Measurements from ENCODE around the gene SPSB2.
A peak's percentile ranks its signal among the peaks of the same experiment; 100 is the strongest.
"Not testable (repeated sequence)": the region's sequence is repeated elsewhere in the genome, so short reads cannot be mapped to it uniquely, and the experiment has no call there.

SPSB2 gene

DNA sequence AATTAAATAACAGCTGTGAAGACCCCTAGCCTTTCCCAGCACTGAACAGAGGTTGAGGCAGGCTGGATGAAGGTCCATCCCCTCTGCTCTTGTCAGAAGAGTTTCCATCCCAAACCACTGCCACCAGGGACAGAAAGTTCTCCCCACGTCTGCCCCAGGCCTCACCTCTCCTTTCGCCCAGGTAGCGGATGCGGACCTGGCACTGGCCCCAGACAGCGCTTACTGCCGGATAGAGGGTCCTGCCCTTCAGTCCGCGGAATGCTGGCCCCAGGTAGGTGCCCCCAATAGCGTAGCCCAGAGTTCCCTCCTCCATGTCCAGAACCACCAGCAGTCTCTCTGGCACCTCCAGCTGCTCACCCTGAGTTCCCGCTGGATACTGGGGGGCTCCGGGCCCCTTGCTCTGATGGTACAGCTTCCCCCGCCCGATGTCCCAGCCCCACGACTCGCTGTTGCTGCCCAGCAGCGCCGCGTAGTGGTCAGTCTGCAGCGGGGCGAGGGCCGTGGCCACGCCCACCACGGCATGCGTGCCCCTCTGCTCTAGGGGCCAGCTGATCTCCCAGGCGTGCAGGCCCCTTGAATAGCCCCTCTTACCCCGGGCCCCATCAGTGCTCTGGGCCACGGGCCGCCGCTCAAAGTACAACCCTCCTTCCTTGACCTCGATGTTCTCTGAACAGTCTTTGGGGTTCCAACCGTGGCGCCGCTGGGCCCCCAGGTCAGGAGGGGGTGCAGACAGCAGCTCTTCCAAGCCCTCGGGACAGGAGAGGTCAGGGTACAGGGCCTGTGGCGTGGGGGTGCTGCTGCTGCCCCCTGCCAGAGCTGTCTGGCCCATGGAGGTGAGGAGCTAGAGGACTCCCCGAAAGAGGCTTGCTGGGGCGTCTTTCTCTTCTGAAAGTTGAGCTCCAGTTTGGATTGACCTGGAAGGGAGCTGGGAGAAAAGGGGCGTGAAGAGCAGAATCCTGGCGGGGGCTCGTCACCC is 742 bp downstream of the SPSB2 start:
- H3K4me2 ChIP-seq: peak overlapping the region; percentile 93
- H3K79me2 ChIP-seq (ENCODE audit: insufficient read depth, low read depth): peaks cover 25% of the 10 kb centered on the region
- H3K36me3 ChIP-seq (ENCODE audit: insufficient read depth): no peaks in the 10 kb centered on the region; the same call in 1 of the 2 replicates
- peaks cover 12% of the 10 kb centered on the region; the same call in 1 of the 2 replicates for H4K20me1 ChIP-seq (ENCODE audit: insufficient read depth)
- no peak overlapping the region for H3K4me3 ChIP-seq (IDR thresholded peaks at IDR 0.05; ENCODE audit: insufficient read depth, low read depth, low read length)
- peak overlapping the region; percentile 56; the same call in 1 of the 2 replicates for H3K9ac ChIP-seq
- no peaks in the 10 kb centered on the region for H3K27me3 ChIP-seq (ENCODE audit: insufficient read depth, low read depth)
- H2AFZ ChIP-seq (ENCODE audit: low read depth): peak overlapping the region; percentile 54; the same call in 1 of the 2 replicates
- TF ChIP-seq CTCF (conservative IDR thresholded peaks at IDR 0.05; ENCODE audit: low read depth, low read length): peak; percentile 75
- H3K27ac ChIP-seq: no peak overlapping the region
- H3K4me1 ChIP-seq (ENCODE audit: low read depth, poor library complexity, severe bottlenecking): peaks cover 46% of the 10 kb centered on the region

GRCh38 chr12:6871052-6871957 is 1.8 kb downstream of the SPSB2 start:
- TF ChIP-seq CTCF (conservative IDR thresholded peaks at IDR 0.05; ENCODE audit: low read depth, low read length): no peak
- no peaks in the 10 kb centered on the region; the same call in 1 of the 2 replicates for H3K36me3 ChIP-seq (ENCODE audit: insufficient read depth)
- H3K9ac ChIP-seq: no peak overlapping the region
- peaks cover 25% of the 10 kb centered on the region for H3K79me2 ChIP-seq (ENCODE audit: insufficient read depth, low read depth)
- H3K27me3 ChIP-seq (ENCODE audit: insufficient read depth, low read depth): no peaks in the 10 kb centered on the region
- peaks cover 12% of the 10 kb centered on the region; the same call in 1 of the 2 replicates for H4K20me1 ChIP-seq (ENCODE audit: insufficient read depth)
- no peak overlapping the region for H3K4me3 ChIP-seq (IDR thresholded peaks at IDR 0.05; ENCODE audit: insufficient read depth, low read depth, low read length)
- no peak overlapping the region for H2AFZ ChIP-seq (ENCODE audit: low read depth)
- peaks cover 53% of the 10 kb centered on the region for H3K4me1 ChIP-seq (ENCODE audit: low read depth, poor library complexity, severe bottlenecking)
- H3K4me2 ChIP-seq: peak overlapping the region; percentile 93; the same call in 1 of the 2 replicates
- no peak overlapping the region for H3K27ac ChIP-seq

DNA sequence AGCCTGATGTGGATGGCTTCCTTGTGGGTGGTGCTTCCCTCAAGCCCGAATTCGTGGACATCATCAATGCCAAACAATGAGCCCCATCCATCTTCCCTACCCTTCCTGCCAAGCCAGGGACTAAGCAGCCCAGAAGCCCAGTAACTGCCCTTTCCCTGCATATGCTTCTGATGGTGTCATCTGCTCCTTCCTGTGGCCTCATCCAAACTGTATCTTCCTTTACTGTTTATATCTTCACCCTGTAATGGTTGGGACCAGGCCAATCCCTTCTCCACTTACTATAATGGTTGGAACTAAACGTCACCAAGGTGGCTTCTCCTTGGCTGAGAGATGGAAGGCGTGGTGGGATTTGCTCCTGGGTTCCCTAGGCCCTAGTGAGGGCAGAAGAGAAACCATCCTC is 2.8 kb downstream of the SPSB2 start:
- H3K9ac ChIP-seq; H3K27ac ChIP-seq; H3K36me3 ChIP-seq (ENCODE audit: insufficient read depth); H3K4me3 ChIP-seq (IDR thresholded peaks at IDR 0.05; ENCODE audit: insufficient read depth, low read depth, low read length); H3K27me3 ChIP-seq (ENCODE audit: insufficient read depth, low read depth); H2AFZ ChIP-seq (ENCODE audit: low read depth): not testable (repeated sequence)
- H3K79me2 ChIP-seq (ENCODE audit: insufficient read depth, low read depth): peaks cover 25% of the 10 kb centered on the region
- peaks cover 53% of the 10 kb centered on the region for H3K4me1 ChIP-seq (ENCODE audit: low read depth, poor library complexity, severe bottlenecking)
- peaks cover 12% of the 10 kb centered on the region; the same call in 1 of the 2 replicates for H4K20me1 ChIP-seq (ENCODE audit: insufficient read depth)
- peak overlapping the region; percentile 3; the same call in 1 of the 2 replicates for H3K4me2 ChIP-seq

DNA sequence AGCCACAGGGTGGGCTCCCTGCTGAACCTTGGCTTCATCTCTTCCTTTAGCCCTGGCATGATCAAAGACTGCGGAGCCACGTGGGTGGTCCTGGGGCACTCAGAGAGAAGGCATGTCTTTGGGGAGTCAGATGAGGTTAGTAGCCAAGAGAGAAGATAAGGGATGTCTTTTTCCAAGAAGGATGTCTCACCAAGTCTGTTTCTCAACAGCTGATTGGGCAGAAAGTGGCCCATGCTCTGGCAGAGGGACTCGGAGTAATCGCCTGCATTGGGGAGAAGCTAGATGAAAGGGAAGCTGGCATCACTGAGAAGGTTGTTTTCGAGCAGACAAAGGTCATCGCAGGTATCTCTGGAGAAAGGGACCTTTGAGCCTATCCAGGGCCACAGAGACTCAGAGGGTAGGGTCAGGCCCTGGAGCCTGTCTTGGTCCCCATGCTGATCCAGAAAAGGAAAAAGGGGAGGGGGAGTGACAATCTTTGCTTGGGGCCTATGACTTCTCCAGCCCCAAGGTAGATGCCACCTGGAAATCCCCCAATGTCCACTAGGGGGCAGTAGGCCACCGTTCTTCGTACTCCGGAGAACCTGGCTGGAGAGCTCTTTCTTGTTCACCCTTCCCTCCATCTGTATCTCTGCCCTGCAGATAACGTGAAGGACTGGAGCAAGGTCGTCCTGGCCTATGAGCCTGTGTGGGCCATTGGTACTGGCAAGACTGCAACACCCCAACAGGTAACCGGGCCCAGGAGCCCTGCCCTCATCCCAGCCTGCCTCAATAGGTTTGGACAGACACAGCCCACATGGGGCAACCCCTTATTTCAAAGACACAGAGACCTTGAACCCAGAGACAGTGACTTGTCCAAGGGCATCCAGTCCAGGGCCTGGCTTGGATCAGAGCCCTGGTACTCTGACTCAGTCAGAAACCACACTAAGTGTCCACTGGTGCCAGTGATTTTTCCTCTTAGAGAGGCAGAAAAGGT is 3.8 kb downstream of the SPSB2 start:
- Histone ChIP-seq H2AFZ (ENCODE audit: low read depth) (no peak overlapping the region), H3K79me2 (ENCODE audit: insufficient read depth, low read depth) (peaks cover 25% of the 10 kb centered on the region)

More for the DNA sequence above, 3.8 kb downstream of the SPSB2 start:
- Histone ChIP-seq H3K4me1 (ENCODE audit: low read depth, poor library complexity, severe bottlenecking) (peaks cover 47% of the 10 kb centered on the region), H3K9ac (peak overlapping the region; percentile 95; the same call in 1 of the 2 replicates), H3K27ac (no peak overlapping the region; the same call in 1 of the 2 replicates), H3K4me3 (IDR thresholded peaks at IDR 0.05; ENCODE audit: insufficient read depth, low read depth, low read length) (no peak overlapping the region), H3K27me3 (ENCODE audit: insufficient read depth, low read depth) (no peaks in the 10 kb centered on the region), H4K20me1 (ENCODE audit: insufficient read depth) (peaks cover 12% of the 10 kb centered on the region; the same call in 1 of the 2 replicates), H3K4me2 (peak overlapping the region; percentile 65), H3K36me3 (ENCODE audit: insufficient read depth) (no peaks in the 10 kb centered on the region; the same call in 1 of the 2 replicates)
- peak; percentile 80 for TF ChIP-seq CTCF (conservative IDR thresholded peaks at IDR 0.05; ENCODE audit: low read depth, low read length)

Data from KMS-11 (cell line).